RWPE2 (cell line): ENCODE data around the gene AP1AR.

ENCODE experiments used
- ATAC-seq: fragments of 200-7000 bp; cut with Tn5 transposase; 3 replicates; pipeline ENCODE4 v1.9.1; 2021; ENCODE audit warnings: low read depth
- DNase-seq: peaks from one replicate; pipeline ENCODE4 v3.0.0-alpha.2; 2020; ENCODE audit warnings: low spot score
- H3K27ac ChIP-seq: fragments of 450-650 bp; 2 replicates; pipeline ENCODE4 v1.5.1; 2017; ENCODE audit warnings: mild to moderate bottlenecking; ENCODE audit not compliant: poor library complexity, severe bottlenecking
- H3K27me3 ChIP-seq: fragments of 250-450 bp; sonication (Bioruptor Pico); 2 replicates; pipeline ENCODE4 v1.5.1; 2021; ENCODE audit warnings: mild to moderate bottlenecking, moderate library complexity; ENCODE audit not compliant: insufficient read depth, poor library complexity, severe bottlenecking
- H3K36me3 ChIP-seq: fragments of 250-450 bp; sonication (Bioruptor Pico); 2 replicates; pipeline ENCODE4 v1.5.1; 2020; ENCODE audit warnings: low read depth, mild to moderate bottlenecking, moderate library complexity
- H3K4me1 ChIP-seq: fragments of 250-450 bp; sonication (Bioruptor Pico); 2 replicates; pipeline ENCODE4 v1.5.1; 2021; ENCODE audit warnings: mild to moderate bottlenecking, moderate library complexity; ENCODE audit not compliant: insufficient read depth, poor library complexity, severe bottlenecking
- H3K4me3 ChIP-seq: fragments of 250-450 bp; sonication (Bioruptor Pico); 2 replicates; pipeline ENCODE4 v1.5.1; 2021; ENCODE audit warnings: mild to moderate bottlenecking, moderate library complexity; ENCODE audit not compliant: severe bottlenecking
- H3K9me3 ChIP-seq: fragments of 250-450 bp; sonication (Bioruptor Pico); 2 replicates; pipeline ENCODE4 v1.5.1; 2021; ENCODE audit warnings: mild to moderate bottlenecking, moderate library complexity; ENCODE audit not compliant: severe bottlenecking
- CTCF ChIP-seq: fragments of 450-650 bp; IDR thresholded peaks from one replicate; pipeline ENCODE4 v1.5.1; 2017; ENCODE audit warnings: mild to moderate bottlenecking, moderate library complexity; ENCODE audit not compliant: poor library complexity, severe bottlenecking

Gene AP1AR

GRCh38 chr4:112312610-112313239, 81.1 kb downstream of the AP1AR start:
- H3K27ac ChIP-seq: no peak overlapping the region
- H3K4me1 ChIP-seq: no peaks in the 10 kb centered on the region
- H3K4me3 ChIP-seq: no peak overlapping the region

GRCh38 chr4:112315446-112315845, 83.9 kb downstream of the AP1AR start:
- no peak for DNase-seq
- Histone ChIP-seq H3K27me3 (no peaks in the 10 kb centered on the region), H3K4me3 (no peak overlapping the region), H3K9me3 (no peaks in the 10 kb centered on the region), H3K27ac (no peak overlapping the region), H3K36me3 (no peaks in the 10 kb centered on the region), H3K4me1 (no peaks in the 10 kb centered on the region)
- TF ChIP-seq CTCF: no peak
- ATAC-seq: no peak

More at GRCh38 chr4:112312610-112313239, 81.1 kb downstream of the AP1AR start:
- ATAC-seq: no peak
- Histone ChIP-seq H3K36me3 (no peaks in the 10 kb centered on the region), H3K27me3 (no peaks in the 10 kb centered on the region), H3K9me3 (no peaks in the 10 kb centered on the region)
- no peak for TF ChIP-seq CTCF
- no peak for DNase-seq

- no peaks in the 10 kb centered on the region for H3K27me3 ChIP-seq
- DNase-seq (no peak), ATAC-seq (no peak)
- H3K4me3 ChIP-seq: no peak overlapping the region
- no peak for TF ChIP-seq CTCF
- H3K27ac ChIP-seq: no peak overlapping the region
- H3K4me1 ChIP-seq: no peaks in the 10 kb centered on the region
- no peaks in the 10 kb centered on the region for H3K36me3 ChIP-seq
- H3K9me3 ChIP-seq: no peaks in the 10 kb centered on the region
Observed at GRCh38 chr4:112316360-112316759, 84.8 kb downstream of the AP1AR start.

GRCh38 chr4:112318239-112319142, 86.9 kb downstream of the AP1AR start:
- Histone ChIP-seq H3K27me3 (no peaks in the 10 kb centered on the region), H3K4me3 (no peak overlapping the region), H3K36me3 (no peaks in the 10 kb centered on the region), H3K27ac (no peak overlapping the region), H3K9me3 (no peaks in the 10 kb centered on the region), H3K4me1 (no peaks in the 10 kb centered on the region)
- DNase-seq (no peak), ATAC-seq (no peak)
- no peak for TF ChIP-seq CTCF
